Measurements from ENCODE around the gene SNAI3. TPM values are rescaled to one million over a fixed set of nuclear protein-coding genes. Genes with fewer than 3 reads are reported as not detected.
A peak's percentile ranks its signal among the peaks of the same experiment; 100 is the strongest.

Gene SNAI3
- total and polyA plus RNA-seq, 3 experiments from 2014 or later: 2.2 to 13.5 (median 2.8) TPM

GRCh38 chr16:88634141-88634993, 51.9 kb downstream of the SNAI3 start:
- H3K36me3 ChIP-seq (ENCODE audit: insufficient read depth, low read length): no peaks in the 10 kb centered on the region
- peak; percentile 46 to 73 (median 56) for DNase-seq
- peak overlapping the region; percentile 61 for H3K4me3 ChIP-seq (ENCODE audit: low read length)
- peaks cover 31 to 48% (median 31%) of the 10 kb centered on the region in 3 donors for H3K4me1 Mint-ChIP-seq
- ChIA-PET POLR2A (interaction anchor here (1.6 to 2.4 kb wide), 2 partner anchors 14 to 68 kb away, joined by 8 to 15 read pairs; no protein-coding TSS in a partner anchor), CTCF (interaction anchor here (1.0 to 4.2 kb wide), 3 partner anchors 14 to 159 kb away, joined by 3 to 21 read pairs (median 6); partner anchors contain the start of gene ZC3H18)
- H3K9me3 ChIP-seq (ENCODE audit: low read length): no peaks in the 10 kb centered on the region
- no peaks in the 10 kb centered on the region for H3K27me3 ChIP-seq (ENCODE audit: insufficient read depth, low read length, poor library complexity, severe bottlenecking)
- no peaks in the 10 kb centered on the region for H3K27me3 Mint-ChIP-seq
- H3K27ac ChIP-seq (ENCODE audit: low read depth, low read length): peak overlapping the region; percentile 75
- H3K36me3 Mint-ChIP-seq: peaks cover 0 to 34% (median 3%) of the 10 kb centered on the region in 3 donors
- H3K4me1 ChIP-seq (ENCODE audit: insufficient read depth, low read length): peaks cover 40% of the 10 kb centered on the region
- peak overlapping the region; percentile 75 to 90 (median 82) for H3K4me3 Mint-ChIP-seq
- peak overlapping the region; percentile 83 to 97 (median 92) for H3K27ac Mint-ChIP-seq
- H3K9me3 Mint-ChIP-seq: peaks cover 0 to 6% (median 3%) of the 10 kb centered on the region in 5 donors

- ChIA-PET POLR2A (interaction anchor here (0.7 to 2.4 kb wide), 5 partner anchors 14 to 69 kb away, joined by 3 to 15 read pairs (median 4); partner anchors contain the start of gene MVD), CTCF (interaction anchor here (0.7 to 4.2 kb wide), 11 partner anchors 13 to 1140 kb away, joined by 3 to 21 read pairs (median 3); partner anchors contain the start of genes GALNS, MVD, TRAPPC2L and ZC3H18)
- H3K4me3 Mint-ChIP-seq: peak overlapping the region; percentile 75 to 90 (median 82)
- H3K4me1 Mint-ChIP-seq: peaks cover 30 to 43% (median 31%) of the 10 kb centered on the region in 3 donors
- H3K36me3 Mint-ChIP-seq: peaks cover 0 to 39% (median 3%) of the 10 kb centered on the region in 3 donors
- Histone ChIP-seq H3K27ac (ENCODE audit: low read depth, low read length) (peak overlapping the region; percentile 75), H3K9me3 (ENCODE audit: low read length) (no peaks in the 10 kb centered on the region), H3K27me3 (ENCODE audit: insufficient read depth, low read length, poor library complexity, severe bottlenecking) (no peaks in the 10 kb centered on the region), H3K36me3 (ENCODE audit: insufficient read depth, low read length) (no peaks in the 10 kb centered on the region), H3K4me3 (ENCODE audit: low read length) (peak overlapping the region; percentile 61), H3K4me1 (ENCODE audit: insufficient read depth, low read length) (peaks cover 34% of the 10 kb centered on the region)
- peak overlapping the region; percentile 83 to 97 (median 92) for H3K27ac Mint-ChIP-seq
- H3K9me3 Mint-ChIP-seq: peaks cover 0 to 6% (median 3%) of the 10 kb centered on the region in 5 donors
- peak; percentile 44 to 83 (median 69) for DNase-seq
- no peaks in the 10 kb centered on the region for H3K27me3 Mint-ChIP-seq
Observed at GRCh38 chr16:88633684-88634140, 52.6 kb downstream of the SNAI3 start.

GRCh38 chr16:88632587-88632930, 53.7 kb downstream of the SNAI3 start:
- CTCF ChIA-PET: interaction anchor here (0.9 to 4.2 kb wide), 7 partner anchors 12 to 1141 kb away, joined by 3 to 21 read pairs (median 5); partner anchors contain the start of gene ZC3H18

GRCh38 chr16:88631920-88632586, 54.3 kb downstream of the SNAI3 start:
- peaks cover 17% of the 10 kb centered on the region for H3K4me1 ChIP-seq (ENCODE audit: insufficient read depth, low read length)
- Mint-ChIP-seq H3K36me3 (peaks cover 0 to 53% (median 3%) of the 10 kb centered on the region in 3 donors), H3K27ac (peak overlapping the region in 7 of 8 donors; percentile 5 to 97 (median 76)), H3K27me3 (no peaks in the 10 kb centered on the region), H3K9me3 (peaks cover 0 to under 1% (median 0%) of the 10 kb centered on the region in 5 donors), H3K4me3 (peak overlapping the region in 3 of 7 donors; percentile 13 to 65 (median 58)), H3K4me1 (peaks cover 14 to 27% (median 17%) of the 10 kb centered on the region in 3 donors)
- no peak overlapping the region for H3K27ac ChIP-seq (ENCODE audit: low read depth, low read length)
- ChIA-PET CTCF (interaction anchor here (0.9 to 4.2 kb wide), 5 partner anchors 9 to 62 kb away, joined by 3 to 21 read pairs (median 6); partner anchors contain the start of gene ZC3H18), POLR2A (interaction anchor here (0.7 to 2.4 kb wide), 2 partner anchors 9 to 12 kb away, joined by 8 to 15 read pairs; no protein-coding TSS in a partner anchor)
- peaks cover 10% of the 10 kb centered on the region for H3K36me3 ChIP-seq (ENCODE audit: insufficient read depth, low read length)
- no peaks in the 10 kb centered on the region for H3K9me3 ChIP-seq (ENCODE audit: low read length)
- H3K4me3 ChIP-seq (ENCODE audit: low read length): no peak overlapping the region
- H3K27me3 ChIP-seq (ENCODE audit: insufficient read depth, low read length, poor library complexity, severe bottlenecking): no peaks in the 10 kb centered on the region
- no peak for DNase-seq

More at GRCh38 chr16:88632587-88632930, 53.7 kb downstream of the SNAI3 start:
- Histone ChIP-seq H3K4me3 (ENCODE audit: low read length) (no peak overlapping the region), H3K27ac (ENCODE audit: low read depth, low read length) (no peak overlapping the region), H3K9me3 (ENCODE audit: low read length) (no peaks in the 10 kb centered on the region), H3K36me3 (ENCODE audit: insufficient read depth, low read length) (peaks cover 8% of the 10 kb centered on the region), H3K4me1 (ENCODE audit: insufficient read depth, low read length) (peaks cover 22% of the 10 kb centered on the region), H3K27me3 (ENCODE audit: insufficient read depth, low read length, poor library complexity, severe bottlenecking) (no peaks in the 10 kb centered on the region)
- Mint-ChIP-seq H3K27ac (peak overlapping the region in 7 of 8 donors; percentile 17 to 97 (median 93)), H3K4me3 (peak overlapping the region in 4 of 7 donors; percentile 19 to 65 (median 34)), H3K36me3 (peaks cover 0 to 50% (median 3%) of the 10 kb centered on the region in 3 donors), H3K9me3 (peaks cover 0 to 4% (median under 1%) of the 10 kb centered on the region in 5 donors), H3K27me3 (no peaks in the 10 kb centered on the region), H3K4me1 (peaks cover 19 to 32% (median 22%) of the 10 kb centered on the region in 3 donors)
- POLR2A ChIA-PET: interaction anchor here (0.5 to 2.4 kb wide), 5 partner anchors 12 to 70 kb away, joined by 3 to 15 read pairs (median 7); partner anchors contain the start of gene MVD
- no peak for DNase-seq

- peaks cover 16% of the 10 kb centered on the region for H3K4me1 ChIP-seq (ENCODE audit: insufficient read depth, low read length)
- no peaks in the 10 kb centered on the region for H3K27me3 ChIP-seq (ENCODE audit: insufficient read depth, low read length, poor library complexity, severe bottlenecking)
- Mint-ChIP-seq H3K4me1 (peaks cover 12 to 27% (median 16%) of the 10 kb centered on the region in 3 donors), H3K36me3 (peaks cover 0 to 60% (median 3%) of the 10 kb centered on the region in 3 donors), H3K27ac (peak overlapping the region in 6 of 8 donors; percentile 47 to 96 (median 76)), H3K9me3 (no peaks in the 10 kb centered on the region), H3K4me3 (peak overlapping the region in 3 of 7 donors; percentile 13 to 63 (median 58)), H3K27me3 (no peaks in the 10 kb centered on the region)
- no peaks in the 10 kb centered on the region for H3K9me3 ChIP-seq (ENCODE audit: low read length)
- no peak for DNase-seq
- ChIA-PET POLR2A (interaction anchor here (0.7 kb wide), 1 partner anchor 9 kb away, joined by 8 read pairs; no protein-coding TSS in a partner anchor), CTCF (interaction anchor here (0.9 to 4.2 kb wide), 3 partner anchors 9 to 54 kb away, joined by 3 to 21 read pairs (median 8); no protein-coding TSS in a partner anchor)
- H3K27ac ChIP-seq (ENCODE audit: low read depth, low read length): no peak overlapping the region
- no peak overlapping the region for H3K4me3 ChIP-seq (ENCODE audit: low read length)
- peaks cover 14% of the 10 kb centered on the region for H3K36me3 ChIP-seq (ENCODE audit: insufficient read depth, low read length)
Observed at GRCh38 chr16:88631384-88631783, 54.9 kb downstream of the SNAI3 start.

GRCh38 chr16:88630941-88631340, 55.4 kb downstream of the SNAI3 start:
- peak overlapping the region in 3 of 8 donors; percentile 43 to 96 (median 75) for H3K27ac Mint-ChIP-seq
- ChIA-PET POLR2A (no interaction called here), CTCF (interaction anchor here (0.9 to 4.2 kb wide), 2 partner anchors 10 to 11 kb away, joined by 3 to 21 read pairs; no protein-coding TSS in a partner anchor)
- Histone ChIP-seq H3K27ac (ENCODE audit: low read depth, low read length) (no peak overlapping the region), H3K36me3 (ENCODE audit: insufficient read depth, low read length) (peaks cover 14% of the 10 kb centered on the region), H3K27me3 (ENCODE audit: insufficient read depth, low read length, poor library complexity, severe bottlenecking) (no peaks in the 10 kb centered on the region), H3K9me3 (ENCODE audit: low read length) (no peaks in the 10 kb centered on the region), H3K4me1 (ENCODE audit: insufficient read depth, low read length) (peaks cover 16% of the 10 kb centered on the region), H3K4me3 (ENCODE audit: low read length) (no peak overlapping the region)
- H3K9me3 Mint-ChIP-seq: no peaks in the 10 kb centered on the region
- H3K36me3 Mint-ChIP-seq: peaks cover 0 to 64% (median 3%) of the 10 kb centered on the region in 3 donors
- no peaks in the 10 kb centered on the region for H3K27me3 Mint-ChIP-seq
- DNase-seq: no peak
- H3K4me1 Mint-ChIP-seq: peaks cover 7 to 24% (median 12%) of the 10 kb centered on the region in 3 donors
- peak overlapping the region in 1 of 7 donors; percentile 58 for H3K4me3 Mint-ChIP-seq

GRCh38 chr16:88630433-88630832, 55.9 kb downstream of the SNAI3 start:
- Mint-ChIP-seq H3K27ac (peak overlapping the region in 3 of 8 donors; percentile 29 to 95 (median 45)), H3K4me3 (no peak overlapping the region), H3K9me3 (no peaks in the 10 kb centered on the region), H3K36me3 (peaks cover 0 to 68% (median 3%) of the 10 kb centered on the region in 3 donors), H3K27me3 (no peaks in the 10 kb centered on the region), H3K4me1 (peaks cover 5 to 20% (median 9%) of the 10 kb centered on the region in 3 donors)
- Histone ChIP-seq H3K9me3 (ENCODE audit: low read length) (no peaks in the 10 kb centered on the region), H3K4me1 (ENCODE audit: insufficient read depth, low read length) (peaks cover 12% of the 10 kb centered on the region), H3K27me3 (ENCODE audit: insufficient read depth, low read length, poor library complexity, severe bottlenecking) (no peaks in the 10 kb centered on the region), H3K4me3 (ENCODE audit: low read length) (no peak overlapping the region), H3K36me3 (ENCODE audit: insufficient read depth, low read length) (peaks cover 16% of the 10 kb centered on the region), H3K27ac (ENCODE audit: low read depth, low read length) (no peak overlapping the region)
- CTCF ChIA-PET: interaction anchor here (4.2 kb wide), 1 partner anchor 10 kb away, joined by 21 read pairs; no protein-coding TSS in a partner anchor
- POLR2A ChIA-PET: no interaction called here
- no peak for DNase-seq
